H1 (cell line): ENCODE results near the gene RNF31. TPM values are rescaled to one million over a fixed set of nuclear protein-coding genes. Genes with fewer than 3 reads are reported as not detected.

ENCODE experiments used
- BCL11A ChIP-seq, 2 experiments: IDR thresholded peaks; one replicate each; pipeline ENCODE4 v1.6.1; 2011; ENCODE audit warnings: low read depth in 2 of 2, low read length in 2 of 2, mild to moderate bottlenecking in 2 of 2
- NRF1 ChIP-seq: IDR thresholded peaks from 2 replicates; pipeline ENCODE4 v1.6.1; 2011; ENCODE audit warnings: mild to moderate bottlenecking, low read depth, low read length, improper control_type of control experiment
- RBBP5 ChIP-seq: IDR thresholded peaks from 2 replicates; pipeline ENCODE4 v1.7.1; 2012; ENCODE audit warnings: low read depth, mild to moderate bottlenecking, inconsistent platforms, low read length, moderate library complexity, borderline replicate concordance
- SRF ChIP-seq: IDR thresholded peaks from 2 replicates; pipeline ENCODE4 v1.6.1; 2011; ENCODE audit warnings: mild to moderate bottlenecking, low read depth, low read length, moderate library complexity
- TBP ChIP-seq: IDR thresholded peaks from 2 replicates; pipeline ENCODE4 v1.6.1; 2011; ENCODE audit warnings: low read depth, low read length, improper control_type of control experiment
- TEAD4 ChIP-seq: IDR thresholded peaks from 2 replicates; pipeline ENCODE4 v1.6.1; 2012; ENCODE audit warnings: low read depth, low read length, inconsistent platforms, mixed read lengths
- polyA plus RNA-seq, 7 experiments: library from polyadenylated mRNA; depleted of rRNA in 3 of 7; stranded (reverse) in 5 of 7; unstranded in 2 of 7; fragments of >200 nt in 5 of 7; fragments of 200-250 nt in 2 of 7; gene quantifications; 1 replicate in 5 of 7; 2 replicates in 1 of 7; 4 replicates in 1 of 7; pipeline versions ENCODE4 v1.2.1 to v1.2.3, GENCODE V29; 2011 to 2013; ENCODE audit warnings: missing spikeins in 2 of 7, mixed read lengths in 2 of 7
- total RNA-seq: library from RNA; stranded (reverse); fragmentation: NEBNext Ultra II Directional; extraction: Animal tissue kit (Norgen Biotek cat#: 25700); gene quantifications from 2 replicates; pipeline ENCODE4 v1.2.1, GENCODE V29; 2021
- TF ChIP-seq, protein P1 (sequence below): IDR thresholded peaks from 2 replicates; pipeline ENCODE4 v1.6.1; 2012; ENCODE audit warnings: low read length, inconsistent platforms
- TF ChIP-seq, protein P2 (sequence below): fragments of 300-600 bp; sonication (generic); IDR thresholded peaks from 2 replicates; pipeline ENCODE4 v1.7.1; 2012; ENCODE audit warnings: low read length, moderate library complexity, mild to moderate bottlenecking, inconsistent platforms; ENCODE audit not compliant: insufficient replicate concordance

Gene RNF31
- total and polyA plus RNA-seq, 2 of the 8 experiments (the other 6 are each of a cell fraction or from before 2014, with no cell fraction given) = 17.5 to 72.0 TPM

DNA sequence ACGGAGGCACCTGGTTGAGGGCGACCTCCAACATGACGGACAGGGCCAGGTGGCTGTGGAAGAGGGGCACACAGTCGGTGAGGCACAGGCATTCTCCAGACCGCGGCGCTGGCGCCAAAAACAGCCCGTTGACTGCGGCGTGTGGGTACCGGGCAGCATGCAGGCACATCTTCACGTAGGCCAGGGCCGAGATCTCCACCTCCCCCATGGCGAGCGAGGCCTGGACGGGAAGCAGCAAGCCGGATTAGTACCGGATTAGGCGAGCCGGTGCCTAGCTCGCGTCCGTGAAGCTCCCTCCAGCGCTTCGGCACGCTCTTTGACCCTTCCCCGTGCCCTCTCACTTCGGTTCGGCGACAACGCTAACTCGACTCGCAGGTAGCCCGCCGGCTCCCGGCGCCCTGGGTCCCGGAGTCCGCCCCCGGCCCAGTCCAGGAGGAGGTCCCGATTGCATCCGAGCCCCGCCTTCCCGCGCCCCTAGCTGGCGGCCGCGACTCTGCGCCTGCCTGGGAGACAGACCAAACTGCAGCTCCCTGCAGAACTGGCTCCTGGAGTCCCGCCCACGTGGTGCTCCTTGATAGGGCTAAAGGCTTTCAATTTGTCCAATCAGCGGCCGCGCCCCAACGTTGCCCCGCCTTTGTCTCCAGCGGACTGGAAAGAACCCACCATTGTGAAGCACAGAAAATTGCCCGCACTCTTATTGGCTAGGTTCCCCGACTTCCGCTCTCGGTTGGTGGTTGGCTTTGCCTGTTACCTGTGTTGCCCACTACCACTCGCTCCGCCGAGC is 6.0 kb upstream of the RNF31 start, which contains the start of gene EMC9 (continued):
- TF ChIP-seq, protein P1, sequence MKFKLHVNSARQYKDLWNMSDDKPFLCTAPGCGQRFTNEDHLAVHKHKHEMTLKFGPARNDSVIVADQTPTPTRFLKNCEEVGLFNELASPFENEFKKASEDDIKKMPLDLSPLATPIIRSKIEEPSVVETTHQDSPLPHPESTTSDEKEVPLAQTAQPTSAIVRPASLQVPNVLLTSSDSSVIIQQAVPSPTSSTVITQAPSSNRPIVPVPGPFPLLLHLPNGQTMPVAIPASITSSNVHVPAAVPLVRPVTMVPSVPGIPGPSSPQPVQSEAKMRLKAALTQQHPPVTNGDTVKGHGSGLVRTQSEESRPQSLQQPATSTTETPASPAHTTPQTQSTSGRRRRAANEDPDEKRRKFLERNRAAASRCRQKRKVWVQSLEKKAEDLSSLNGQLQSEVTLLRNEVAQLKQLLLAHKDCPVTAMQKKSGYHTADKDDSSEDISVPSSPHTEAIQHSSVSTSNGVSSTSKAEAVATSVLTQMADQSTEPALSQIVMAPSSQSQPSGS = peak; percentile 95
- peak; percentile 89 for TF ChIP-seq TBP
- TF ChIP-seq, protein P2, sequence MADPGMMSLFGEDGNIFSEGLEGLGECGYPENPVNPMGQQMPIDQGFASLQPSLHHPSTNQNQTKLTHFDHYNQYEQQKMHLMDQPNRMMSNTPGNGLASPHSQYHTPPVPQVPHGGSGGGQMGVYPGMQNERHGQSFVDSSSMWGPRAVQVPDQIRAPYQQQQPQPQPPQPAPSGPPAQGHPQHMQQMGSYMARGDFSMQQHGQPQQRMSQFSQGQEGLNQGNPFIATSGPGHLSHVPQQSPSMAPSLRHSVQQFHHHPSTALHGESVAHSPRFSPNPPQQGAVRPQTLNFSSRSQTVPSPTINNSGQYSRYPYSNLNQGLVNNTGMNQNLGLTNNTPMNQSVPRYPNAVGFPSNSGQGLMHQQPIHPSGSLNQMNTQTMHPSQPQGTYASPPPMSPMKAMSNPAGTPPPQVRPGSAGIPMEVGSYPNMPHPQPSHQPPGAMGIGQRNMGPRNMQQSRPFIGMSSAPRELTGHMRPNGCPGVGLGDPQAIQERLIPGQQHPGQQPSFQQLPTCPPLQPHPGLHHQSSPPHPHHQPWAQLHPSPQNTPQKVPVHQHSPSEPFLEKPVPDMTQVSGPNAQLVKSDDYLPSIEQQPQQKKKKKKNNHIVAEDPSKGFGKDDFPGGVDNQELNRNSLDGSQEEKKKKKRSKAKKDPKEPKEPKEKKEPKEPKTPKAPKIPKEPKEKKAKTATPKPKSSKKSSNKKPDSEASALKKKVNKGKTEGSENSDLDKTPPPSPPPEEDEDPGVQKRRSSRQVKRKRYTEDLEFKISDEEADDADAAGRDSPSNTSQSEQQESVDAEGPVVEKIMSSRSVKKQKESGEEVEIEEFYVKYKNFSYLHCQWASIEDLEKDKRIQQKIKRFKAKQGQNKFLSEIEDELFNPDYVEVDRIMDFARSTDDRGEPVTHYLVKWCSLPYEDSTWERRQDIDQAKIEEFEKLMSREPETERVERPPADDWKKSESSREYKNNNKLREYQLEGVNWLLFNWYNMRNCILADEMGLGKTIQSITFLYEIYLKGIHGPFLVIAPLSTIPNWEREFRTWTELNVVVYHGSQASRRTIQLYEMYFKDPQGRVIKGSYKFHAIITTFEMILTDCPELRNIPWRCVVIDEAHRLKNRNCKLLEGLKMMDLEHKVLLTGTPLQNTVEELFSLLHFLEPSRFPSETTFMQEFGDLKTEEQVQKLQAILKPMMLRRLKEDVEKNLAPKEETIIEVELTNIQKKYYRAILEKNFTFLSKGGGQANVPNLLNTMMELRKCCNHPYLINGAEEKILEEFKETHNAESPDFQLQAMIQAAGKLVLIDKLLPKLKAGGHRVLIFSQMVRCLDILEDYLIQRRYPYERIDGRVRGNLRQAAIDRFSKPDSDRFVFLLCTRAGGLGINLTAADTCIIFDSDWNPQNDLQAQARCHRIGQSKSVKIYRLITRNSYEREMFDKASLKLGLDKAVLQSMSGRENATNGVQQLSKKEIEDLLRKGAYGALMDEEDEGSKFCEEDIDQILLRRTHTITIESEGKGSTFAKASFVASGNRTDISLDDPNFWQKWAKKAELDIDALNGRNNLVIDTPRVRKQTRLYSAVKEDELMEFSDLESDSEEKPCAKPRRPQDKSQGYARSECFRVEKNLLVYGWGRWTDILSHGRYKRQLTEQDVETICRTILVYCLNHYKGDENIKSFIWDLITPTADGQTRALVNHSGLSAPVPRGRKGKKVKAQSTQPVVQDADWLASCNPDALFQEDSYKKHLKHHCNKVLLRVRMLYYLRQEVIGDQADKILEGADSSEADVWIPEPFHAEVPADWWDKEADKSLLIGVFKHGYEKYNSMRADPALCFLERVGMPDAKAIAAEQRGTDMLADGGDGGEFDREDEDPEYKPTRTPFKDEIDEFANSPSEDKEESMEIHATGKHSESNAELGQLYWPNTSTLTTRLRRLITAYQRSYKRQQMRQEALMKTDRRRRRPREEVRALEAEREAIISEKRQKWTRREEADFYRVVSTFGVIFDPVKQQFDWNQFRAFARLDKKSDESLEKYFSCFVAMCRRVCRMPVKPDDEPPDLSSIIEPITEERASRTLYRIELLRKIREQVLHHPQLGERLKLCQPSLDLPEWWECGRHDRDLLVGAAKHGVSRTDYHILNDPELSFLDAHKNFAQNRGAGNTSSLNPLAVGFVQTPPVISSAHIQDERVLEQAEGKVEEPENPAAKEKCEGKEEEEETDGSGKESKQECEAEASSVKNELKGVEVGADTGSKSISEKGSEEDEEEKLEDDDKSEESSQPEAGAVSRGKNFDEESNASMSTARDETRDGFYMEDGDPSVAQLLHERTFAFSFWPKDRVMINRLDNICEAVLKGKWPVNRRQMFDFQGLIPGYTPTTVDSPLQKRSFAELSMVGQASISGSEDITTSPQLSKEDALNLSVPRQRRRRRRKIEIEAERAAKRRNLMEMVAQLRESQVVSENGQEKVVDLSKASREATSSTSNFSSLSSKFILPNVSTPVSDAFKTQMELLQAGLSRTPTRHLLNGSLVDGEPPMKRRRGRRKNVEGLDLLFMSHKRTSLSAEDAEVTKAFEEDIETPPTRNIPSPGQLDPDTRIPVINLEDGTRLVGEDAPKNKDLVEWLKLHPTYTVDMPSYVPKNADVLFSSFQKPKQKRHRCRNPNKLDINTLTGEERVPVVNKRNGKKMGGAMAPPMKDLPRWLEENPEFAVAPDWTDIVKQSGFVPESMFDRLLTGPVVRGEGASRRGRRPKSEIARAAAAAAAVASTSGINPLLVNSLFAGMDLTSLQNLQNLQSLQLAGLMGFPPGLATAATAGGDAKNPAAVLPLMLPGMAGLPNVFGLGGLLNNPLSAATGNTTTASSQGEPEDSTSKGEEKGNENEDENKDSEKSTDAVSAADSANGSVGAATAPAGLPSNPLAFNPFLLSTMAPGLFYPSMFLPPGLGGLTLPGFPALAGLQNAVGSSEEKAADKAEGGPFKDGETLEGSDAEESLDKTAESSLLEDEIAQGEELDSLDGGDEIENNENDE = no peak
- no peak for TF ChIP-seq TEAD4
- no peak for TF ChIP-seq BCL11A (IDR thresholded peaks at IDR 0.05; ENCODE audit: low read depth in 2 of 2, low read length in 2 of 2)
- peak; percentile 36; the same call in 1 of the 2 replicates for TF ChIP-seq SRF
- peak; percentile 54; the same call in 1 of the 2 replicates for TF ChIP-seq RBBP5
- TF ChIP-seq NRF1 = peak; percentile 36; the same call in 1 of the 2 replicates
